GM12872 (cell line): ENCODE data around the gene BMP6.

Experiments used
- TF ChIP-seq, protein P1 (sequence below): IDR thresholded peaks from 3 replicates; pipeline ENCODE4 v1.5.1; 2011; ENCODE audit warnings: low read depth, mild to moderate bottlenecking, low read length, moderate library complexity; ENCODE audit not compliant: insufficient read depth

The BMP6 gene

DNA sequence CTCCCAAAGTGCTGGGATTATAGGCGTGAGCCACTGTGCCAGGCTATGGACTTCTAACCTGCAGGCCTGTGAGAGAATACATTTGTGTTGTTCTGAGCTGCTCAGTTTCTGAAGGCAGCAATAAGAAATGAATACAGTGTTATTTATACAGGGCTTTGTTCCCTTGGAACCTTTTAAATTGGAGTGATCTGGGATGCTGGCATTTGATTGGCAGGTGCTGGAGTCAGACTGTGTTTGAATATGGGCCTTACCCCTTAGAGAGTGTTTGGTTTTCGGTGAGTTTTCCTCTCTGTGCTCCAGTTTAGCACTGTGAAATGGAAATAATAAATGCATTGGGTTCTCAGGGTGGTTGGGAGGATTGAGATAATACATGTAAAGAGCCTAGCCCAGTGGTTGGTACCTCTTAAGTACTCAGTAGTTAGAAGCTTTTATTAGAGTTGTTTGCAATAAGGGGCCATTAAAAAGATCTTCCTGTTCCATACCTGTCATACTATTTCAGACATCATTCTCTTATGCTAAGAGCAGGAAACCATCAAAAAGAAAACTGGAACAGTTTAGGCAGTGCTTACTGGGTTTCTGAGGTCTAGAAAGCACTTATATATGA is 22.1 kb downstream of the BMP6 start:
- TF ChIP-seq, protein P1, sequence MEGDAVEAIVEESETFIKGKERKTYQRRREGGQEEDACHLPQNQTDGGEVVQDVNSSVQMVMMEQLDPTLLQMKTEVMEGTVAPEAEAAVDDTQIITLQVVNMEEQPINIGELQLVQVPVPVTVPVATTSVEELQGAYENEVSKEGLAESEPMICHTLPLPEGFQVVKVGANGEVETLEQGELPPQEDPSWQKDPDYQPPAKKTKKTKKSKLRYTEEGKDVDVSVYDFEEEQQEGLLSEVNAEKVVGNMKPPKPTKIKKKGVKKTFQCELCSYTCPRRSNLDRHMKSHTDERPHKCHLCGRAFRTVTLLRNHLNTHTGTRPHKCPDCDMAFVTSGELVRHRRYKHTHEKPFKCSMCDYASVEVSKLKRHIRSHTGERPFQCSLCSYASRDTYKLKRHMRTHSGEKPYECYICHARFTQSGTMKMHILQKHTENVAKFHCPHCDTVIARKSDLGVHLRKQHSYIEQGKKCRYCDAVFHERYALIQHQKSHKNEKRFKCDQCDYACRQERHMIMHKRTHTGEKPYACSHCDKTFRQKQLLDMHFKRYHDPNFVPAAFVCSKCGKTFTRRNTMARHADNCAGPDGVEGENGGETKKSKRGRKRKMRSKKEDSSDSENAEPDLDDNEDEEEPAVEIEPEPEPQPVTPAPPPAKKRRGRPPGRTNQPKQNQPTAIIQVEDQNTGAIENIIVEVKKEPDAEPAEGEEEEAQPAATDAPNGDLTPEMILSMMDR, result no peak

DNA sequence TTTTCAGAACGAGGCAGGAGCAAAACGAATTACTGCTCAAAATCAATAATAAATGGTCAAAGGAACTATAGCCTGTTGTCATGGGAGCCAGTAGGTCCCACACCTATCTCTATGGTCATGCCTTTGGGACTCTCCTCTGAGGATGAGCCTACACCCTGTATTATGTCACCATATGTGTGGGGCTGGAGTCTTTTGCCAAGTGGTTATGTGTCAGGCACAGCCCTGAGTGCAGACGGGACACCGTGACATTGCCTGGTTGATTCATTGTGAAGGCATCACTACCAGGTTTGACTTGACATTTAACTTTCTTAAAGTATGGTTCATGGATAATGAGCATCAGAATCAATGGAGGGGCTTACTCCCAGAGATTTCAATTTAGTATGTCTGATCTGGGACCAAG is 23.6 kb downstream of the BMP6 start:
- TF ChIP-seq, protein P1, result no peak

DNA sequence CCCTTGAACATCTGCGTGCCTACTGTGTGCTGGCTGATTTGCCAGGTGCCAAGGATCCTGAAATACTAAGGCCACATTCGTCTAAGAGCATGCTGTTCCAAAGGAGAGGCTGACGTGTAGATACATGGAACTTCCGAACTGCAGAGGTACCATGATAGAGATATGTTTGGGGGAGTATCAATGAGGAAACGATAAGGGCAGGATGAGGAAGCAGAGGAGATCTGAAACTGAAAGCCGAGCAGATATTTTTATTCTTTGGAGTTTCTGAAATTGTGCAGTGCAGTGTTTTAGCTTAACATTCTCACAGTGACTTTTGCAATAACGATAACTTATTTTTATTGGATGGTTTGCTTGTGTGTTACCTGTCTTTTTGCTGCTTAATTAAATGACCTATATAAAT is 24.3 kb downstream of the BMP6 start:
- TF ChIP-seq, protein P1, result no peak

DNA sequence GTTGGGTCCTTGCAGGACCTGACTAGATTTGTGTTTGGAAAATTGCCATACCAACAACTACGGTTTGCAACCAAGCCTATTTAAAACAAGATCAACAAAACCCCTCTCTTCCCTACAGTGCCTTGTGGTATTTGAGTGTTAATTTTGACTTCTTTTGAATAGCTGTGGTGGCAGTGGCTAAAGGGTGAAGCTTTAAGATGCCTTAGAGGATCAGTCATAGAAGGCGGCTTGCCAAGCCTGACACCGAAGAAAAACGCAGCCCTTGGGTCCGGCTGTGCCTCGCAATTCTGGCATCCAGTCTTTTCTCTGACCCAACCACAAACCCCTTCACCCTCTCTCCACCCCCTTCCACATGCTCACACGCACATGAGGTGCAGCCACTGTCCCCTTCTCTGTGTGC is 32.6 kb downstream of the BMP6 start:
- TF ChIP-seq, protein P1, result no peak

DNA sequence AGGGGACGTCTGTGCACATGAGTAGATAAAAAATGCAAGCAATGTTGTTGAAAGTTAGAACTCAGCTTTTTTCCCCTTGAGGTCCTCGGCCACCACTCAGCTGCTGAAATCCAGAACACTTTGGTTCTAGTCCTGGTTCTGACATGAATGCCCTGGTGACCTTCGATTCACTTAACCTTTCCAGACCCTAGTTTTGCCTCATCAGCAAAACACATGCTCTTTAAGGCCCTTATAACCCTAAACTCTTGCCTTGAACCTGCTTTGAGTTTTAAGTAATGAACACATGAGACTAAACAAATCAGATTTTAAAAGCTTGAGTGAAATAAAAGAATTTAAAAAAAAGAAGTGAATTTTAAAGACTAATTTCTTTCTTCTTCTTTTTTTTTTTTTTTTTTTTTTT is 33.4 kb downstream of the BMP6 start:
- TF ChIP-seq, protein P1, result no peak

DNA sequence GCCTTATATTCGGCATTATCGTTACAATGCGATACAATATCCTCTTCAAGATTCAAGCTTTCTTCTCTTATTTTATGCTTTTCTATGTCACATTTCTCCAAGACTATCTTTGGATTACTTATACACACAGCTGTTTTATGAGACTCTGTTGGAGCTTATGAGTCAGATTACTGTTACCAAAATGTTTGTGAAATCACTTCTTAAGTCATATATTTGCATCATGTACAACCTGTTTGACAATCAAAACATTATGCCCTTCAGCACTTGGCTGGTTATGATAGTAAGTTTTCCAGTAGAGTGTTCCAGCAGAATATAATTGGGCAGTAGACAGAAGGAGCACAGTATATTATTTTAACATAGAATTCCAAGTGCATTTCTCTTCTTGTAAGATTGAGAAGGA is 35.2 kb downstream of the BMP6 start:
- TF ChIP-seq, protein P1, result no peak

DNA sequence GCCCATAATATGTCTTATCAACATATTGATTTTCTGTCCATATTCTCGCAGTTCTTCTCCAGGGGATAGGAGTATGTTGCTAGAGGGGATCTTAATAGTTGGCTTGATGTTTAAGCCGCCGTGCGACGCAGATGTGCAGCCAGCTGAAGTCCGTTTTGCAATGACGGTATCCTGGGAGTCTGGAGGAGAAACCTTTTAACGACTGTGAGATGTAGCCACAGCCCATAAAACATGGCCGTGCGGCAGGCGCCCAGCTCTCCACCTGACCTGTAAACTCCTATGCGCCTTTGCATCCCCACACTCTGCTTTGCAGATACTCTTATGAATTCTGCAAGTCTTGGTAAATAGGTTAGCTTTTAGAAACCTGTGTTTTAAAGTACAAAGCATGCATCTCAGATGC is 36.9 kb downstream of the BMP6 start:
- TF ChIP-seq, protein P1, result no peak

DNA sequence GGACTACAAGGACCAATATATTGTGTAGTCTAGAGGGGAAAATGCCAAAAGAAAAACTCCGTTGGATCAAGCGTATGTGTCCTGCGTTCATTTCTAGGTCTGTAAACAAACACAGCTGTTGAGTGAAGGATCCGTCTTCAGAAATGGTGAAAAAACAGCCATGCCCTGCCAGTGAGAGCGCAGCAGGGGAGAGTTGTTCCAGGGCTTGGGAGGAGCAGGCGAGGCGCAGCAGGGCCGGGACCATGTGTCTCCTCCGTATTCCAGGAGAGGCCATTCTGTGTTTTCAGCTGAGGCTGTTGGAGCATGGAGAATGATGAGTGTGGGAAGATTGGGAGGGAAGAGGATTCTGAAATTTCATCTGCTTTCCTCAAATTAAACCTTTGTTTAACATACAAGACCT is 38.0 kb downstream of the BMP6 start:
- TF ChIP-seq, protein P1, result no peak
